ENCODE data around the gene RUNX1. TPM values are rescaled to one million over a fixed set of nuclear protein-coding genes. Genes with fewer than 3 reads are reported as not detected.

RUNX1 gene
- total and polyA plus RNA-seq, 10 of the 15 experiments (the other 5 are each of a cell fraction or from before 2014, with no cell fraction given): 0.90 to 15.2 (median 4.1) TPM

- TF ChIP-seq CBX5 (IDR thresholded peaks at IDR 0.05; ENCODE audit: low read depth) (no peak), SP1 (IDR thresholded peaks at IDR 0.05; ENCODE audit: low read depth, low read length) (peak; percentile 19), ZNF274 (IDR thresholded peaks at IDR 0.05; ENCODE audit: insufficient read depth, insufficient read length) (no peak), TCF3 (IDR thresholded peaks at IDR 0.05; ENCODE audit: borderline replicate concordance, insufficient read depth, low read depth, low read length) (peak; percentile 70; the same call in 1 of the 2 replicates), E2F8 (IDR thresholded peaks at IDR 0.05; ENCODE audit: low read depth, partially characterized antibody) (no peak), ZNF384 (IDR thresholded peaks at IDR 0.05; ENCODE audit: borderline replicate concordance, low read depth, low read length) (peak; percentile 17; the same call in 1 of the 2 replicates), GATAD2B (conservative IDR thresholded peaks at IDR 0.05; ENCODE audit: low read depth) (no peak), SMC3 (IDR thresholded peaks at IDR 0.05; ENCODE audit: borderline replicate concordance, low read length) (no peak), ZNF217 (IDR thresholded peaks at IDR 0.05) (0 out of 2 replicates have a peak, but pooled peaks have one; percentile 47), HCFC1 (IDR thresholded peaks at IDR 0.05; ENCODE audit: low read length) (no peak), POLR2AphosphoS5 (IDR thresholded peaks at IDR 0.05; ENCODE audit: low read length) (no peak), PKNOX1 (IDR thresholded peaks at IDR 0.05) (no peak), JUNB (IDR thresholded peaks at IDR 0.05) (peak; percentile 97), SIN3A (IDR thresholded peaks at IDR 0.05; ENCODE audit: low read depth, low read length) (no peak), ATF7 (IDR thresholded peaks at IDR 0.05; ENCODE audit: low read depth) (no peak), BMI1 (IDR thresholded peaks at IDR 0.05; ENCODE audit: borderline replicate concordance) (no peak), MTA3 (IDR thresholded peaks at IDR 0.05; ENCODE audit: borderline replicate concordance, low read length) (no peak), FOXK2 (IDR thresholded peaks at IDR 0.05) (peak; percentile 19; the same call in 1 of the 2 replicates), SRF (IDR thresholded peaks at IDR 0.05; ENCODE audit: low read depth in 2 of 2, low read length in 2 of 2) (0 out of 4 replicates have a peak, but pooled peaks of 1 of the 2 experiments have one; percentile 57)
- TF ChIP-seq, protein P1, sequence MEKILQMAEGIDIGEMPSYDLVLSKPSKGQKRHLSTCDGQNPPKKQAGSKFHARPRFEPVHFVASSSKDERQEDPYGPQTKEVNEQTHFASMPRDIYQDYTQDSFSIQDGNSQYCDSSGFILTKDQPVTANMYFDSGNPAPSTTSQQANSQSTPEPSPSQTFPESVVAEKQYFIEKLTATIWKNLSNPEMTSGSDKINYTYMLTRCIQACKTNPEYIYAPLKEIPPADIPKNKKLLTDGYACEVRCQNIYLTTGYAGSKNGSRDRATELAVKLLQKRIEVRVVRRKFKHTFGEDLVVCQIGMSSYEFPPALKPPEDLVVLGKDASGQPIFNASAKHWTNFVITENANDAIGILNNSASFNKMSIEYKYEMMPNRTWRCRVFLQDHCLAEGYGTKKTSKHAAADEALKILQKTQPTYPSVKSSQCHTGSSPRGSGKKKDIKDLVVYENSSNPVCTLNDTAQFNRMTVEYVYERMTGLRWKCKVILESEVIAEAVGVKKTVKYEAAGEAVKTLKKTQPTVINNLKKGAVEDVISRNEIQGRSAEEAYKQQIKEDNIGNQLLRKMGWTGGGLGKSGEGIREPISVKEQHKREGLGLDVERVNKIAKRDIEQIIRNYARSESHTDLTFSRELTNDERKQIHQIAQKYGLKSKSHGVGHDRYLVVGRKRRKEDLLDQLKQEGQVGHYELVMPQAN (conservative IDR thresholded peaks at IDR 0.05): no peak
Observed at GRCh38 chr21:35050348-35051286, 1.5 kb upstream of the RUNX1 start (continued).

Measured in GM12878 (cell line).